Activated CD8-positive, alpha-beta memory T cell treated with anti-CD3 and anti-CD28 coated beads for 4 hours (primary cell): ENCODE measurements around the gene UBE2S.

Experiments
- DNase-seq, 2 donors: peaks; one replicate each; pipeline ENCODE4 v3.0.0-alpha.2; 2020; ENCODE audit warnings: low read depth in 2 of 2

UBE2S gene

GRCh38 chr19:55384131-55384919 lies 23.3 kb downstream of the UBE2S start, which contains the start of gene TMEM238:
TSS of gene TMEM238 (minus strand) at chr19:55384292. CDS start at chr19:55384259, 33 bp downstream.
- no peak for DNase-seq

DNA sequence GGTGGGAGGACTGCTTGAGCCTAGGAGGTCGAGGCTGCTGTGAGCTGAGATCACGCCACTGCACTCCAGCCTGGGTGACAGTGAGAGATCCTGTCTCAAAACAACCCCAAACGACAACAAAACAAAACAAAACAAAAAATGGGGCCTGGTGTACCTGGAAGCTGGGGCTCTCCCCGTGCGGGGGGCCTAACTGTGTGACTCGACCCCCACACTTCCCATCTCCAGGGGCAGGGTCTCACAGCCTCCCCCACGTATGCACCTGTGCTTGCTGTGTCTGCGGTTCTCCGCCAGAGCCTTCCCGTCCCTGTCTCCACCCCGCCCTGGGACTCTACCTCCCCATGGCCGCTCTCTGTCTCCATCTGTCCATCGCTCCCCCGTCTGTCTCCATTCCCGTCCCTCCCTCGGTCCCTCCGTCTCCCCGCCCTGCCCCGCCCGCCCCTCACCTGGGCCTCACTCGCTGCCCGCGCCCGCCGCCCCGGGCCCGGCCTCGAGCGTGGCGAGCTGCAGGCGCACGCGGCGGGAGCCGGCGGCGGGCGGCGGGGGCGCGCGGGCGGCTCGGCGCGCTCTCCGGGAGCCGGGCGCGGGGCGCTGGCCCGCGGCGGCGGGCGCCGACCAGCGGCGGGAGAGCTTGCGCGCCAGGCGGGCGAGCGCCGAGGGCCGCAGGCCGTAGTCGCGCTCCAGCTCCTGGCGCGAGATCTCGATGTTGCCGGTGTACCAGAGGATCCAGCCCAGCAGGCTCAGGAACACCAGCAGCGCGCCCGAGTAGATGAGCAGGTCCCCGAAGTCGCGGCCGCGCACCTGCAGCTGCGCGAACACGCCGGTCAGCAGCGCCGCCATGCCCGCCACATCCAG lies 24.1 kb downstream of the UBE2S start:
- DNase-seq, result no peak

DNA sequence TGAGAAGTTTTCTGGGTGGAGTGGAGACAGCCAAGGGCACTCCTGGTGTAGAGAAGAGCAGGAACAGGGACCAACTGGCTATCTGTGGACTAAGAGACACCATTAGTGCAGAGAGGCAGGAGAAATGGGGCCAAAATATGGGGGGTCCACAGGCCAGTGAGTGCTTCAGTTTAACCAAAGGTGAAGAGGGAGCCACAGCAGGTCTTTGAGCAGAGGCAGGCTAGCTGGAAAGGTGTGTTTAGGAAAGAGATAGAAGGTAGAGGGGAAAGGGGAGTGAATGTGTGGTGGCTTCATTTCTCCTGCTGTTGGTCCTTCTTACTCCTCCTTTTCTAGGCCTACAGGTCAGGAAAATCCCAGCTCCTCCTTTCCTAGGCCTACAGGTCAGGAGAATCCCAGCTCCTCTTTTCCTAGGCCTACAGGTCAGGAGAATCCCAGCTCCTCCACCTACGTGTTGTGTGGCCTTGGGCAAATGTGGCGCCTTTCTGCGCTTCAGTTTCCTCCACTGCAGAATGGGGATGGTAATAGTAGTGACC lies 25.0 kb downstream of the UBE2S start:
- no peak for DNase-seq

- DNase-seq, result no peak
Measured at GRCh38 chr19:55382013-55382412, 25.6 kb downstream of the UBE2S start.

- no peak for DNase-seq
Measured at GRCh38 chr19:55379174-55379573, 28.4 kb downstream of the UBE2S start.

DNA sequence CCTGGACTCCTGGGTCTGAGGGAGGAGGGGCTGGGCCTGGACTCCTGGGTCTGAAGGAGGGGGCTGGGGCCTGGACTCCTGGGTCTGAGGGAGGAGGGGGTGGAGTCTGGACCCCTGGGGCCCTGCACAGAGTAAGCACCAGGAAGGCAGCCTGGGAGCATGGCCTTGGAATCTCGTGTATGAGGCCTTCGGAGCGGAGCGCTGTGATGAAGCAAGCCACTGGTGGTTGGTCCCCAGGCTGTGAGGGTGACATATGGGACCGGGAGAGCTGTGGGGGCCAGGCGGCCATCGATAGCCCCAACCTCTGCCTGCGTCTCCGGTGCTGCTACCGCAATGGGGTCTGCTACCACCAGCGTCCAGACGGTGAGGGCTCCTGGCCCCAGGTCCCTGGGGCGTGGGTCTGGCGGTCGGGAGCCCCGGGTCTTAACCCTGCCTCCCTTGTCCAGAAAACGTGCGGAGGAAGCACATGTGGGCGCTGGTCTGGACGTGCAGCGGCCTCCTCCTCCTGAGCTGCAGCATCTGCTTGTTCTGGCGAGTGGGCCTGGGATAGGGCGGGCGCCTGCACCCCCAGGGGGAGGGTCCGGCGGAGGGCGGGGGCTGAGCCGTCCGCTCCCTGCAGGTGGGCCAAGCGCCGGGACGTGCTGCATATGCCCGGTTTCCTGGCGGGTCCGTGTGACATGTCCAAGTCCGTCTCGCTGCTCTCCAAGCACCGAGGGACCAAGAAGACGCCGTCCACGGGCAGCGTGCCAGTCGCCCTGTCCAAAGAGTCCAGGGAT lies 30.0 kb downstream of the UBE2S start:
- no peak for DNase-seq

- DNase-seq, result no peak
Measured at GRCh38 chr19:55376241-55376933, 31.2 kb downstream of the UBE2S start, which contains the start of gene TMEM190. TSS of gene TMEM190 (plus strand) at chr19:55376826. CDS start at chr19:55376854, 28 bp downstream.

- no peak for DNase-seq
Measured at GRCh38 chr19:55373993-55374757, 33.4 kb downstream of the UBE2S start.

GRCh38 chr19:55373306-55373992 lies 34.1 kb downstream of the UBE2S start:
- DNase-seq, result no peak

- no peak for DNase-seq
Measured at GRCh38 chr19:55372316-55373081, 35.1 kb downstream of the UBE2S start.

DNA sequence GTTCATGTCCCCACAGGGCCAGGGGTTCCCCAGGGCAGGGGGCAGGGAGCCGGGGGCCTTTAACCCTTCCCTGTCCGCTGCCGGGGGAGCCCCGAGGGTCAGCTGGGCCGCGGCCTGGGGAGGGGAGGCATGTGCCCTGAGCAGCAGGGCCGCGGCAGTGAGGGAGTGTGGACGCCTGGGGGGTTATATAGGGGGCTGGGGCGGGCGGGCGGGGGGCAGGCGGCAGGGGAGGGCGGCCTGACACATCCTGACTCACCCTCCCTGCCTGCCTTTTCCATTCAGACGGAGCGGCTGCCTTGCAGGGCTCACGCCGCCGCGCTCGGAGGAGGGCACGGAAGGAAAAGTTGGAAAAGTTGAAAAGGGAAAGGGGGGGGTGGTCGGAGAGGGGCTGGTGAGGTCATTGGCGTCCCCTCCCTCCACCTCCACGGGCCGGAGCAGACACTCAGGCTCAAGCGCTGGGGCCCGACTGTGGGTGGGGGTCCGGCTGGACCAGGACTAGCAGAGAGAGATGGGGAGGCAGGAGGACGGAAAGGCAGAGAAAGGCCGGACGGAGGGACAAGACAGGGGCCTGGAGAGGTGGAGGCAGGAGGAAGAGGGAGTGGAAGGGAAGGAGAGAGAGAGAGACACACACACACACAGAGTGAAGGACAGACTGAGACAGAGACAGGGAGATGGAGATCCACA lies 37.1 kb downstream of the UBE2S start, which contains the start of gene IL11:
Gene IL11 (minus strand): TSS at position 159 of the 684 bp plus-strand sequence. CDS start 153 bp downstream, at position 6.
- no peak for DNase-seq

GRCh38 chr19:55369653-55370304 lies 37.8 kb downstream of the UBE2S start:
- no peak for DNase-seq

GRCh38 chr19:55368701-55369563 lies 38.7 kb downstream of the UBE2S start:
- DNase-seq, result no peak

- no peak for DNase-seq
Measured at GRCh38 chr19:55368106-55368505, 39.5 kb downstream of the UBE2S start.

GRCh38 chr19:55366790-55367189 lies 40.8 kb downstream of the UBE2S start:
- no peak for DNase-seq

GRCh38 chr19:55365964-55366363 lies 41.6 kb downstream of the UBE2S start:
- DNase-seq, result no peak

GRCh38 chr19:55365245-55365644 lies 42.3 kb downstream of the UBE2S start:
- no peak for DNase-seq
